Measurements from ENCODE around the gene SERPINB10. TPM values are rescaled to one million over a fixed set of nuclear protein-coding genes. Genes with fewer than 3 reads are reported as not detected.

Gene SERPINB10
- total RNA-seq, 4 donors from 2014 or later = not detected

GRCh38 chr18:63982361-63982760, 74.6 kb downstream of the SERPINB10 start:
- Histone ChIP-seq H3K27me3 (no peaks in the 10 kb centered on the region), H3K4me3 (replicated peaks in 1 of 3) (no peak overlapping the region), H3K27ac (no peak overlapping the region), H3K36me3 (peaks cover 8 to 14% of the 10 kb centered on the region in 2 donors), H3K4me1 (peaks cover 0 to 4% of the 10 kb centered on the region in 2 donors), H3K9me3 (no peaks in the 10 kb centered on the region)
- no peak for DNase-seq
- TF ChIP-seq POLR2A (IDR thresholded peaks at IDR 0.05) = no peak
- no peak for TF ChIP-seq CTCF (IDR thresholded peaks at IDR 0.05)
- intact Hi-C loops (cut with DNase I) = no loop called here
- 86 to 97% methylated on average over 3 of the region's 3 CpGs for WGBS, 2 donors

Other genes starting within 250 kb of the SERPINB10 start
- not detected for gene SERPINB3, start 246.1 kb upstream of the SERPINB10 start, total RNA-seq
- not detected for gene SERPINB11, start 205.0 kb upstream of the SERPINB10 start, total RNA-seq
- gene SERPINB7, start 132.5 kb upstream of the SERPINB10 start, total RNA-seq = not detected
- under 1 TPM in 2 of 4 donors, not detected in 2; 0.22 to 0.67 TPM for gene SERPINB2, start 20.3 kb upstream of the SERPINB10 start, total RNA-seq
- gene HMSD, start 41.3 kb downstream of the SERPINB10 start, total RNA-seq = under 1 TPM in 1 of 4 donors, not detected in 3; 0.34 TPM
- gene SERPINB8, start 62.1 kb downstream of the SERPINB10 start, total RNA-seq = 1 to 10 TPM; 2.8 to 8.8 (median 5.3) TPM
- not detected for gene LINC00305, start 241.1 kb downstream of the SERPINB10 start, total RNA-seq

Measured in thyroid gland (tissue), 4 donors.